HT1080 (cell line): ENCODE results near the gene ACOT11. TPM values are rescaled to one million over a fixed set of nuclear protein-coding genes. Genes with fewer than 3 reads are reported as not detected.
"Not testable (repeated sequence)": the region's sequence is repeated elsewhere in the genome, so short reads cannot be mapped to it uniquely, and the experiment has no call there.

Experiments used
- DNase-seq: peaks from one replicate; pipeline ENCODE4 v3.0.0-alpha.2; 2015; ENCODE audit warnings: low read depth
- polyA plus RNA-seq, 2 experiments: library from polyadenylated mRNA; depleted of rRNA; stranded (reverse); fragments of >200 nt; gene quantifications; 2 replicates each; pipeline ENCODE4 v1.2.3, GENCODE V29; 2015
- total RNA-seq: library from RNA; depleted of rRNA; stranded (reverse); fragments of >200 nt; shearing (Covaris generic); gene quantifications from 2 replicates; pipeline ENCODE4 v1.2.3, GENCODE V29; 2014; rRNA removed

The ACOT11 gene
- 1.9 and 2.0 TPM in 2 replicates for total RNA-seq
- polyA plus RNA-seq (2015; cell fraction: cytosol; rRNA removed) = 2.7 and 3.0 TPM in 2 replicates
- 5.7 and 9.7 TPM in 2 replicates for polyA plus RNA-seq (2015; cell fraction: nucleus; rRNA removed)

DNA sequence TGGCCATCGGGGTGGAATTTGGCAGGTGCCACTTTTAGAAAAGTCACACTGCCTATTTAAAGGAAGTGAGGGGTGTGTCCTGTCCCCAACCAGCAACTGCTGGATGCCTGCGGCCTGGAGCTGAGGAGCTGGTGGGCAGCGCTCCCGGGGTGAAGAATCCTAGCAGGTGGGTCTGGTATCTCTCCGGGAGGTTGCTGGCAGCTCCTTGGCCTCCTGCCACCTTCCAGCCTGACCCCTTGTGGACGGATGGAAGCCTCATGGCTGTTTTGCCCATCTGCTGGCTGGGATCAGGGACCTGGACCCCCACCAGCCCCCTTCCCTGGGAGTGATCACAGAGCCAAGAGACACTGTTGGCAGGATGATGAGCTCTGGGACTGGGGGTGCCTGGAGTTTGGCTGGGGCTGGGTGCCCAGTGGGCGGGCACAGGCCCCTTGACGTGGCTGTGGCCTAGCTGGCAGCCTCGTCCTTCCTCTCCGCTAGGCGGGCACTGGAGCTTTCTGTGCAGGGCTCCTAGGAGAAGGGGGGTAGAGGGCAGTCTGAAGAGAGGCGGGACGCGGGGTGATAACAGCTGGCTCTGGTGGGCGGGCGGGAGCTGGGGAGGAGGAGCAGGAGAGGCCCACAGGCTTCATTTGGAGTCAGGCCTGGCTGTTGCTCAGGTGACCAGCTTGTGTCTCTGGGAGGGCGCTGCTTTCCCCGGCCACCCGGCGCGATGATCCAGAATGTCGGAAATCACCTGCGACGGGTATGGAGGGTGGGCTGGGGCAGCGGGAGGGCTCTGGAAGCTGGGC lies at the start of gene ACOT11:
Gene ACOT11, plus strand, starts transcription at position 628 of the 788 bp plus-strand sequence. Its CDS starts 82 bp downstream, at position 710.
- no peak for DNase-seq

DNA sequence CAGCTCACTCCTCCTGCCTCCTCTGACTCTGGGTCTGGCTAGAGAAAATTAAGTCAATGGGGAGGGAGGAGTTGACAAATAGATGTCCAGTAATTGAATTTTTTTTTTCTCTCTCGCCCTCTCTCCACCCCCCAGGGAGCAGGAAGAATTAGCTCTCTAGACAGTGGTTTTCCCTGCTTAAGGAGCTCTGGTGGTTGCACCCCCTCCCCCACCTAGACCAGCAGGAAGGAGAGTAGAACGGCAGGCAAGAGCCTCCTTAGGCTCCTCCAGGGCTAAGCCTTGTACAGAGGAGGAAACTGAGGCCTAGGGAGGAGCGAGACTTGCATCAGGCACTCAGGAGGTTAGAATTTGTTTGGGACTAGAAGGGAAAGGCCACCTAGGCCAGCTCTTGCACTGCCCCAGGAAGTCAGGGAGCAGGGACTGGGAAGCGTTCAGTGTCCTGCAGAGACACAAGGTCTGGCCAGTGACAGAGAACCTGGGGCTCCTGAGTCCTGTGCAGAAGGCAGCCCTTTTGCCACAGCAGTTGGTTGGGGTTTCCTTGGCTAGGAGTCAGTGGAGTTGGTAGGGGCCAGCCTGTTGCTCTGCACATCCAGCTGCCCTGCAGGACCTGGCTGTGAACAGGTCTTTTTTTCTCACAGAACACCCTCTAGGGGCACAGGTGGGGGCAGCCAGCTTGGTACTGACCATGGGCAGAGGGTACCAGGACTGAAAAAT lies 49.5 kb upstream of the ACOT11 start:
- DNase-seq = no peak

DNA sequence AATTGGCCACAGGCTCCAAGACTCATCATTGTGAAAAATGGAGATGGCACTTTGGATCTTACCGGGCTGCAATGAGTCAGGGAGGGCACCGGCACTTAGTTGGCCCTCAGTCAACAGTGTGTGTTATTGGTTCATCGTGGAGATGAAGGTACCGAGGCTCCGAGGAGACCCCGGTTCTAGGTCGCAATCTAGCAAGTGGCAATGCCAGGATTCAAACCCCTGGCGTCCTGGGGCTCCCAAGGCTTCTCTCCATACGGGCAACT lies 49.0 kb upstream of the ACOT11 start:
- no peak for DNase-seq

DNA sequence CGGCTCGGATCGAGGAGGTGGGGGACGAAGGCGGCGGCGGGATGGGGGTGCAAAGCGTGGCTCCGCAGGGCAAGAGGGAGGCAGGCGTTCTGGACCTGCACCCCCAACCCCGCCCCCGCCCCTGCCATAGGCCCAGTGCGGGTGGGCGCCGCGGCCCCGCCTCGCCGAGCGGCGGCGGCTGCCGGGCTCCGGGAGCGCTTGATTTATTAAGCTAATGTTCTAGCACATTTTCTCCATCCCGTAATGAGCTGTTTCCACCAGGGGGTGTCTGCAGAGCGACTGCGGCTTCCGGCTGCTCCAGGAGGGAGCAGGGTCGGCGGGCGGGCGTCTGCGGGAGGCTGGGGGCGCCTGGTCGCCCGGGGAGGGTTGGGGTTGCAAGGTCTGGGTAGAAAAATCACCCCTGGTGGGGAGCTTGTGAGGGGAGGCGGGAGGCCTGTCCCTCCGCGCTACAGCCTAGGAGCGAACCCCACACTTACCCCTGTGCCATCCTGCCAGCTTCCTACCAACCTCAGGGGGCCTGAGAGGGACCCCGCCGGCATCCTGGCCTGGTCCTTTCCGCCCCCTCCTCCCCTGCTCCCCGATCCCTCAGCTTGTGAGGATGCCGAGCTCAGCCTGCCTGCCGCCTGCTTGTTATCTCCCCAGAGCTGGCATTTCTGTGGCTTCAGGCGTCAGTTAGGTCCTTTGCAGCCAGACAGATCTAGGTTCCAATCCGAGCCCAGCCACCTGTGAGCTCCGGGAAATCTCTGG lies 48.5 kb upstream of the ACOT11 start:
- DNase-seq = peak; percentile 29

DNA sequence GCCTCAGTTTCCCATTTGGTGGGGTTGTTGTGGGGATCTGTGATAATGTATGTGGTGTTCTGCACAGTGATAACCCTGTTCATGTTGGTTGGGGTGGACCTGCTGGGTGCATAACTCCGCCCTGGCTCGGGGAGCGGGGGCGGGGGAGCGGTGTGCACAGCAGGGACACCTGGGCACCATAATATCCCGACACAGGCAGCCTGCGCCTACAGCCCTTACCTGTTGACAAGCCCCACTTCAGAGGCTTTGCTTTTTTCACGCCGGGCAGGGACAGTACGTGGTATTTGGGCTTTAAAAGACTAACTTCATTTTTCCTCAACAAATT lies 48.0 kb upstream of the ACOT11 start:
- DNase-seq = no peak

DNA sequence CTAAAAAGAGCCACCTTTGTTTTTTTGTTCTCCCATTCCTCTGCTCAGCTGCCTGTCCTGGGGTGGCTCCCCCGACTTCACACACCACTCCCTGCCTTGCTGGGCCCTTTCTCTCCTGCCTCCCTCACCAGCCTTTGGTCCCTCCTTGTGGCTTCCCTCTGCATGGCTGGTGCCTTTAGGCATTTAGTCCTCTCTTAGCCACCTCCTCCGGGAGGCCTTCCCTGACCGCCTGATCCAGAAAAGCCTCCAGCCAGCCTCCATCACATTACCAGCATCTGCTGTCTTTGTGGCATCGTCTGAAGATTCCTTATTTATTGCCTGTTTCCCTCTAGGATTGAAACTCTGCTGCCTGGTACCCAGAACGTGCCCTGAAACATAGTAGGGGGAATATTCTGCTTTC lies 46.2 kb upstream of the ACOT11 start:
- no peak for DNase-seq

DNA sequence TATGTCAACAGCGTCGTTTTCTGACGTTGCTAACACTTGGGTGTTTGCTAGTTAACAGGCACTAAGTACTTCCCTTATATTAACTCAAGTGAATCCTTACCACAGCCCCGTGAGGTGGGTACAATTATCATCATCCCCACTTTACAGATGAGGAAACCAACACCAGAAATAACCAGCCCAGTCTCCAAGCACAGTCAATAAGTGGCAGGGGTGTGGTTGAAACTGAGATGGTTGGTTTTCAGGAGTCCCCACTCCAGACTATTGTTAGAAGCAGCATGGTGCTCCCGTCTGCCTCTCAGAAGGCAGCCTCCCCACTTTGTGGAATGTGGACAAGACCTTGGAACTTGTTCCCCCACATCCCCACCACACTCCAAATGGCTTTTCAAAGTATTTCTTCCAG lies 45.7 kb upstream of the ACOT11 start:
- no peak for DNase-seq

DNA sequence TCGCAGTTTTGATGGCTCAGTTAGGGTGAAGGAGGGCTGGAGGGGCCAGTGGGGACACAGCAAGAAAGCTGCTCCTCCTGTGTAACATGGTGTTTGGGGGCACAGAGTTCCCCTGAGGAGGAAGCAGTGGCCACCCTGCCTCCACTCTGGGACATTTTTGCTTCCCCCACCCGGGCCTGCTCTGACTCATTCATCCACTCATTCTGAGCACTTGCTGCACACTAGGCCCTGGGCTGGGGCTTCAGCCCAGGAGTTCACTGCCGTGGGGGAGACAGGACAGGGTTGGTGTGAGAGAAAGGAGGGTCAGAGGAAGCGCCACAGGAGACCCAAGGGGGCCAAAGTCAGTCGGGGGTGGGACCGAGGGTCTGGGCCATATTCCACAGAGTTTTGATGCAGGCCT lies 41.4 kb upstream of the ACOT11 start:
- DNase-seq = peak; percentile 48

DNA sequence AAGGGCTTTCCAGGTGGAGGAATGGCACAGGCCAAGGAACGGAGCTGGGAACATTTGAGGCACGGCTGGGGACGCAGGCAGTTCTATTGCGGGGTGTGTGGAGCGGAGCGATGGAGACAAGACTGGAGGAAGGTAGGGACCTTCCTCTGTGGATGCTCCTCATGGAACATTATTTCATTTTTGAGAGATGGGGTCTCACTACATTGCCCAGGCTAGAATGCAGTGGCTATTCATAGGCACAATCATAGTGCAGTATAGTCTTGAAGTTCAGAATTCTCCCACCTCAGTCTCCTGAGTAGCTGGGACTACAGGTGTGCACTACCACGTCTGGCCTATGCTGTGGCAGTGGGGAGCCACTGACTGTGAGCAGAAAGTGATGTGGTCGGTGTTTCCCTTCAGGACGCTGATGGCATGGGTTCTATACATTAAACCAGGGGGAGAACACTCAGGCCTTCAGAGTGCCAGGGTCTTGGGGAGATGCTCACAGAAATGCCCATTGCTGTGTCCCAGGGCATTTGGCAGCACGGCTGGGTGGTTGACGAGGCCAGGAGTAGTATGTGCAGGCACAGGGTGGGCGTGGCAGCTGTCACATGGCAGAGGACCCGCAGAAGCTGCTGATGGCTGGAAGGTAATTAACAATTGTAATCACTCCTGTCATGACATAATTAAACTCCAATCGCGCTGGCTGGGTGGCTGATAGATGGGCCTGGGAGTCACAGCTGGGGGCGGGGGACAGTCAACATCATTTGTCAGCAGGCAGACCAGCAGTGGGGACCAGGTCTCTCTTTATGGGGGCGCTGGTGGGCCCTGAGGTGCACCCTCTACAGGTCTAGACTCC lies 40.8 kb upstream of the ACOT11 start:
- DNase-seq = no peak

DNA sequence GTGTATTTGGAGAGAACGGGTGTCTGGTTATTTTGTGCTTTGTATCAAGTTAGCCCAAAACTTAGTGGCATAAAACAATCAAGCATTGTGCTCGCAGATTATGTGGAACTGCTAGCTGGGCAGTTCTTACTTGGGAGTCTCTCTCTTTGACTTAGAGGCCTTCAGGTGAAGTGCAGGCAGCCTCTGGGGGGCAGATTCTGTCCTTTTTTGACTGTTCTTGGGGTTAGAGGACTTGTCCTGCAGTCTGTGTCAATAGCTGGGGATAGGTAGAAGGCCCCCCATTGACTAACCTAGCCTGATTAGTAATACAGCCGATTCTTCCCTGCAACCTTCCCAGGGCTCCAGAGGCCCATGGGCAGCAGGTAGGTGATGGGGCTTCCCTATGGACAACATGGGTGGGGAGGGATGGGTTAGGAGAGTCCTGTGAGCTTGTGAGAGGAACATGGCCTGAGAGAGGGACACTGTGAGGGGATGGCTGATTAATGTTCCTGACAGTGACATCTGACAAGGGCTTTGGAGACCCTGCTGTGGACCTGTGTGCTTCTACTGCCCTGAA lies 37.2 kb upstream of the ACOT11 start:
- no peak for DNase-seq

DNA sequence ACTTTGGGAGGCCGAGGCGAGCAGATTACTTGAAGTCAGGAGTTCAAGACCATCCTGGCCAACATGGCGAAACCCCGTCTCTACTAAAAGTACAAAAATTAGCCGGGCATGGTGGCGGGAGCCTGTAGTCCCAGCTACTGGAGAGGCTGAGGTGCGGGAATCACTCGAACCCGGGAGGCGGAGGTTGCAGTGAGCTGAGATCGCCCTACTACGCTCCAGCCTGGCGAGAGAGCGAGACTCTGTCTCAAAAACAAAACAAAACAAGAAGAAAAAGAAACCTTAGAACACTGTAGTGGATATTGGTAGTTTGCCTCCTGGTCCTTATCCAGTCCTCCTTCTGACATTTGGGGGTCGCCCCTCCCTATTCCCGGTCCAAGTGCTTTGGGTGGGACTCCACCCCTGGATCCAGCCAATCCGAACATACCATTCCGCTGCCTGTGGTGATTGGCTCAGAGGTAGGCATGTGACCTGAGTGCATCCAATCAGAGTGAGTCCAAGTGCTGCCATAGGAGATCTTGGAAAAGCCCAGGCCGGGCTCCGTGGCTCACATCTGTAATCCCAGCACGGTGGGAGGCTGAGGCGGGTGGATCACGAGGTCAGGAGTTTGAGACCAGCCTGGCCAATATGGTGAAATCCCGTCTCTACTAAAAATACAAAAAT lies 34.0 kb upstream of the ACOT11 start:
- peak; percentile 38 for DNase-seq

DNA sequence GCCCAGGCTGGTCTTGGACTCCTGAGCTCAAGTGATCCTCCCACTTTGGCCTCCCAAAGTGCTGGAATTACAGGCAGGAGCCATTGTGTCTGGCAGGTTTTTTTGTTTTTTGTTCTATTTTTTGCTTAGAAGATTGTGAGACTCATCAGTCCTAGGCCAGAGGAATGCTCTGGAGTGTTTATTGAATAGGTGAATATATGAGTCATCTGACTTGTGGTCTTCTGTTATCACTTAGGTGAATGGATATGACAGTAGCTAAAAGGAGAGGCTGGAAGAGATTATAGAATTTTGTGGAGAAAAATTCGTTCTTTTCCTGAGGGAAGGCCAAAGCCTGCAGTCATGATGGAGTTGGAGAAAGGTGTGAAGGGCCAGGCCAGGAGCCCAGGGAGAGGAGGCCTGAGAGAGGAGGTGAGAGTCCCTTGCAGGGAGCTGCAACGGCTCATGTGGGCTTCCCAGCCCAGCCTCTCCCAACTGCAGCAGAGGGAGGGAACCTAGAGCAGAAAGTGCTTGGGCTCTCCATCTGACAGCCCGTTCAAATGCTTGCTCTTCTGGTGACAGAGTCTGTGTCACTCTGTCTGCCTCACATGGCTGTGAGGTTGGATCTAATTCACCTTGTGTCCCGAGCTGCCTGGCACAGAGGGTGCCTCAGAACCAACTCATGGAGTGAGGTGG lies 31.6 kb upstream of the ACOT11 start:
- DNase-seq = peak; percentile 22

DNA sequence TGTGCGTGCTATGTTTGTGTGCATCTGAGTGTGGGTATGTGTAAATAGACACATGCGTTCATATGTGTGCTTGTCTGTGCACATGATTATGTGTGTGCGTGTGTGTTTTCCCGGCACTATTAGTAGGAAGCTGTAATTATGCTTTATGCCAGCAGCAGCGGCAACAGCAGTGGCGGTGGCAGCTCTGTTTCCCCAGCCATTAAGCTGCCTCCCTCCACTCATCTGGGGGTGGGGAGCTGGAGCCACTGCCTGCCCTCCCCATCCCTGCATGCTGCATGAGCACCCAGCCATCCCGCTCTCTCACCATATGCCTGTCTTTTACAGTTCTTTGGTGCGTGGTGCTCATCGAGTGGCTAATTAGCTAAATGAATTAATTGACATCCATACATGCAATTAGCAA lies 30.5 kb upstream of the ACOT11 start:
- DNase-seq = no peak

DNA sequence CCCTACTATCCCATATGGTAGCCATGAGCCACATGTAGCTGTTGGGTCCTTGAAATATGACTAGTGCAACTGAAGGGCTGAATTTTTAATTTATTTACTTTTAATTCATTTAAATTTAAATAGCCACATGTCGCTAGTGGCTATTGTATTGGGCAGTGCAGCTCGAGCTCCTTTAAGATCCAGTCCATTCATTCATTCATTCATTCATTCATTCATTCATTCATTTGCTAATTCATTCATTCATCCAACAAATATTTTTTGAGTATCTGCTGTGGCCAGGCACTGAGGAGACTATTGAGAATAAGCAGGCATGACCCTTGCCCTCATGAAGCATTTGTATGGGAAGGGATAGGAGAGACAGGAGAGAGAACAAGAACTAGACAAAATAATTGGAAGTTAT lies 29.5 kb upstream of the ACOT11 start:
- DNase-seq = no peak

DNA sequence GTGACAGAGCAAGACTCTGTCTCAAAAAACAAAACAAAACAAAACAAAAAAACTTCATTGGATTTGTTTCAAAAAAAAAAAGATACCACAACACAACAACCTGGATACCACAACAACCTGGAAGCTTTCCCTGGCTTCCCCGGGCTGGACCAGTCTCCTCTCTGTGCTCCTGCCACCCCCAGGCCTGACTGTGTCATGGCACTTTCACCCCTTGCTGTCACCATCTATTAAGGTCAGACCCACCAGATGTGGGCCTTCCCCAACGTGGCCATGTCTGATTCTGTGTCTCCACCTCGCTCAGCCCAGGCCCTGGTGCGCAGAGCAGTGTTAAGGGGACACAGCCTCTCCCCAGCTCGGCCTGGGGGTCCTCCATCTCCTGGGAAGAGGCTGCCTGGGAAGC lies 28.3 kb upstream of the ACOT11 start:
- no peak for DNase-seq

DNA sequence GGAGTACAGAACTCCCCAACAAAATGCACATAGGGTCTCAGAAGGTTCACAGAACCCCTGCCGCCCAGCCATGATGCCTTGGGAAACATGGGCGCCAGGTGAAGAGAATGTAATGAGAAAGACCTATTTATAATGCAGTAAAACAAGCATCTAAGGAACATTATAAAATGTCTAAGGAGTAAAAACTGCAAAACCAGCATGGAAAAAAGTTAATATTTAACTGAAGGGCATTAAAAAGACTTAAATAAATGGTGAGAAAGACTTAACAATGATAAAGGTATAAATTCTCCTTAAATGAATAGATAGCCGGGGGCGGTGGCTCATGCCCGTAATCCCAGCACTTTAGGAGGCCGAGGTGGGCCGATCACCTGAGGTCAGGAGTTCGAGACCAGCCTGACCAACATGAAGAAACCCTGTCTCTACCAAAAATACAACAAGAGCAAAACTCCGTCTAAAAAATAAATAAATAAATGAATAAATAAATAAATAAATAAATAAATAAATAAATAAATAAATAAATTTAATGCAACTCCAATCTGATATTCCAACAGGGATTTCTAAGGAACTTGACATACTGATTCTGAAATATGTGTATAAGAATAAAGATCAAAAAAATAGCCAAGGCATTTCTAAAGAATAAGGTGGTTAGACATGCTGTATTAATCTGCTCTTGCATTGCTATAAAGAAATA lies 27.3 kb upstream of the ACOT11 start:
- DNase-seq = no peak

DNA sequence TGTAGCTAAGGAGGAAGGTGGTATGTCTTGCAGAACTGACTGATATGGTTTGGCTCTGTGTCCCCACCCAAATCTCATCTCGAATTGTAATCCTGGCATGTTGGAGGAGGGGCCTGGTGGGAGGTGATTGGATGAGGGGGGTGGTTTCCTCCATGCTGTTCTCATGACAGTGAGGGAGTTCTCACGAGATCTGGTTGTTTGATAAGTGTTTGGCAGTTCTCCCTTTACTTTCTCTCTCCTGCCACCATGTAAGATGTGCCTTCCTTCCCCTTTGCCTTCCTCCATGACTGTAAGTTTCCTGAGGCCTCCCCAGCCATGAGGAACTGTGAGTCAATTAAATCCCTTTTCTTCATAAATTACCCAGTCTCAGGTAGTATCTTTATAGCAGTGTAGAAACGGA lies 21.5 kb upstream of the ACOT11 start:
- not testable (repeated sequence) for DNase-seq

DNA sequence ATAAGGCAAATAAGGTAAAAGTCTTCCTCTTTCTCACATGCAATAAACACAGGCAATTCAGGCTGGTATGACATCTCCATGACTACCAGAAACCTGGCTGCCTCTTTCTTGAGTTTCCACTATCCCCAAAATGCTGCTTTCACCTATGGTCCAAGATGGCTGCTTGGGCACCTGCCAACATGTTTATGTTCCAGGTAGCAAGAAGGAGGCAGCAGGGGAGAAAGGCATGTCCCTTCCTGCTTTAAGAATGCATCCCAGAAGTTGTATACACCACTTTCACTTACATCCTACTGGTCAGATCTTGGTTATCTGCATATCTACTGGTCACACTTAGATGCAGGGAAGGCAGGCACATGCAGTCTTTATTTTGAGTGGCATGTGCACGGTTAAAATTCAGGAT lies 19.4 kb upstream of the ACOT11 start:
- DNase-seq = no peak

DNA sequence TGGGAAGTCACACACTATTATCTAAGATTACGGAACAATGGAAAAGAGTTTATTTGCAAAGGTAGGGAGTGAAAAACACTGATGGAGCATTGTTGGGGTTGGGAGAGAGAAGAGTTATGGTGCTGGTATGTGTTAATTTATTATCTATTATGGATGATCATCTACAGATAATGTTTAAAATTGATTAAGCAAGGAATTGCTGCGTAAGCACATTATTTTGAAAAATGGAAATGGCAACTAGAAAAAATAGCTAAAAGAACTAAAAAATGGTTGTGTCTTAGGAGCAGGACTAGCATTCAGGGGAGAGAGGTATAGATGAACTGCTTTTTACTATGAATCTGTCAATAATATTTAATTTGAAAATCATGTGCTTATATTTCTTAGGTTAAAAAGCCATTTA lies 16.0 kb upstream of the ACOT11 start:
- DNase-seq = no peak
